Measurements from ENCODE around the gene CFAP119.

Gene CFAP119

GRCh38 chr16:30764086-30764485 lies 2.2 kb upstream of the CFAP119 start:
- no peak overlapping the region for H3K27ac ChIP-seq (replicated peaks)
- H3K27me3 ChIP-seq (ENCODE audit: insufficient read depth, poor library complexity, severe bottlenecking): no peaks in the 10 kb centered on the region
- H3K4me3 ChIP-seq (replicated peaks; ENCODE audit: insufficient read depth, low read length): no peak overlapping the region
- DNase-seq (ENCODE audit: low read depth in 1 of 2, low spot score in 1 of 2): no peak
- no peak for TF ChIP-seq SPI1 (IDR thresholded peaks at IDR 0.05; ENCODE audit: borderline replicate concordance, low read depth)
- no peak for TF ChIP-seq REST (IDR thresholded peaks at IDR 0.05; ENCODE audit: insufficient replicate concordance, low read depth)
- TF ChIP-seq POLR2AphosphoS5 (IDR thresholded peaks at IDR 0.05; ENCODE audit: low read depth): no peak
- TF ChIP-seq CTCF (IDR thresholded peaks at IDR 0.05; ENCODE audit: insufficient read depth, low read length): no peak
- no peak for TF ChIP-seq GABPA (IDR thresholded peaks at IDR 0.05; ENCODE audit: low read depth)

- H3K27me3 ChIP-seq (ENCODE audit: insufficient read depth, poor library complexity, severe bottlenecking): no peaks in the 10 kb centered on the region
- TF ChIP-seq CTCF (IDR thresholded peaks at IDR 0.05; ENCODE audit: insufficient read depth, low read length) (no peak), SPI1 (IDR thresholded peaks at IDR 0.05; ENCODE audit: borderline replicate concordance, low read depth) (no peak), POLR2AphosphoS5 (IDR thresholded peaks at IDR 0.05; ENCODE audit: low read depth) (no peak)
- H3K4me3 ChIP-seq (replicated peaks; ENCODE audit: insufficient read depth, low read length): peak overlapping the region; percentile 89
- DNase-seq (ENCODE audit: low read depth in 1 of 2, low spot score in 1 of 2): no peak
- peak overlapping the region; percentile 96 for H3K27ac ChIP-seq (replicated peaks)
These were observed 1.3 kb upstream of the CFAP119 start for GRCh38 chr16:30762991-30763725.

- Histone ChIP-seq H3K27me3 (ENCODE audit: insufficient read depth, poor library complexity, severe bottlenecking) (no peaks in the 10 kb centered on the region), H3K4me3 (replicated peaks; ENCODE audit: insufficient read depth, low read length) (peak overlapping the region; percentile 89), H3K27ac (replicated peaks) (peak overlapping the region; percentile 96)
- TF ChIP-seq GABPA (IDR thresholded peaks at IDR 0.05; ENCODE audit: low read depth) (no peak), POLR2AphosphoS5 (IDR thresholded peaks at IDR 0.05; ENCODE audit: low read depth) (no peak; the same call in 1 of the 2 replicates), SPI1 (IDR thresholded peaks at IDR 0.05; ENCODE audit: borderline replicate concordance, low read depth) (no peak), REST (IDR thresholded peaks at IDR 0.05; ENCODE audit: insufficient replicate concordance, low read depth) (no peak), CTCF (IDR thresholded peaks at IDR 0.05; ENCODE audit: insufficient read depth, low read length) (no peak)
- no peak for DNase-seq (ENCODE audit: low read depth in 1 of 2, low spot score in 1 of 2)
These were observed 385 bp downstream of the CFAP119 start for GRCh38 chr16:30761427-30761927.

Measured in HL-60 (cell line).